WTC11 (cell line): ENCODE measurements around the gene OR51S1.

ENCODE experiments used
- CREB1 ChIP-seq: sonication (generic); formaldehyde crosslinking; IDR thresholded peaks from 2 replicates; pipeline ENCODE4 v1.8.0; 2023; ENCODE audit warnings: mild to moderate bottlenecking, missing genetic modification reagents
- JUN ChIP-seq: sonication (generic); formaldehyde crosslinking; IDR thresholded peaks from 2 replicates; pipeline ENCODE4 v1.8.0; 2023; ENCODE audit warnings: mild to moderate bottlenecking, missing genetic modification reagents
- NFE2L1 ChIP-seq: sonication (generic); formaldehyde crosslinking; IDR thresholded peaks from 2 replicates; pipeline ENCODE4 v1.8.1; 2023; ENCODE audit warnings: missing genetic modification reagents
- SP1 ChIP-seq: sonication (generic); formaldehyde crosslinking; conservative IDR thresholded peaks from 2 replicates; pipeline ENCODE4 v1.8.1; 2022; ENCODE audit warnings: missing genetic modification reagents
- TCF7 ChIP-seq: sonication (generic); formaldehyde crosslinking; IDR thresholded peaks from 2 replicates; pipeline ENCODE4 v1.8.0; 2022; ENCODE audit warnings: mild to moderate bottlenecking, low read depth, missing genetic modification reagents, moderate library complexity
- TF ChIP-seq, protein P1 (sequence below): fragments of 200-600 bp; IDR thresholded peaks from 2 replicates; pipeline ENCODE4 v1.8.0; 2022; ENCODE audit warnings: antibody characterized with exemption
- TF ChIP-seq, protein P2 (sequence below): fragments of 250-450 bp; sonication (Bioruptor Pico); conservative IDR thresholded peaks from 2 replicates; pipeline ENCODE4 v1.9.0; 2021; ENCODE audit warnings: mild to moderate bottlenecking
- TF ChIP-seq, protein P3 (sequence below): sonication (generic); formaldehyde crosslinking; conservative IDR thresholded peaks from 2 replicates; pipeline ENCODE4 v1.8.1; 2022; ENCODE audit warnings: mild to moderate bottlenecking, missing genetic modification reagents
- TF ChIP-seq, protein P4 (sequence below): fragments of 250-450 bp; sonication (Bioruptor Pico); IDR thresholded peaks from 2 replicates; pipeline ENCODE4 v1.9.0; 2021; ENCODE audit warnings: mild to moderate bottlenecking

DNA sequence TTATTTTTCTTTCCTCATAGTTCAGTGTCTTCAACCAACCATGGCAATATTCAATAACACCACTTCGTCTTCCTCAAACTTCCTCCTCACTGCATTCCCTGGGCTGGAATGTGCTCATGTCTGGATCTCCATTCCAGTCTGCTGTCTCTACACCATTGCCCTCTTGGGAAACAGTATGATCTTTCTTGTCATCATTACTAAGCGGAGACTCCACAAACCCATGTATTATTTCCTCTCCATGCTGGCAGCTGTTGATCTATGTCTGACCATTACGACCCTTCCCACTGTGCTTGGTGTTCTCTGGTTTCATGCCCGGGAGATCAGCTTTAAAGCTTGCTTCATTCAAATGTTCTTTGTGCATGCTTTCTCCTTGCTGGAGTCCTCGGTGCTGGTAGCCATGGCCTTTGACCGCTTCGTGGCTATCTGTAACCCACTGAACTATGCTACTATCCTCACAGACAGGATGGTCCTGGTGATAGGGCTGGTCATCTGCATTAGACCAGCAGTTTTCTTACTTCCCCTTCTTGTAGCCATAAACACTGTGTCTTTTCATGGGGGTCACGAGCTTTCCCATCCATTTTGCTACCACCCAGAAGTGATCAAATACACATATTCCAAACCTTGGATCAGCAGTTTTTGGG is 33.0 kb upstream of the OR51S1 start, which contains the start of gene OR51T1:
- TF ChIP-seq, protein P1, sequence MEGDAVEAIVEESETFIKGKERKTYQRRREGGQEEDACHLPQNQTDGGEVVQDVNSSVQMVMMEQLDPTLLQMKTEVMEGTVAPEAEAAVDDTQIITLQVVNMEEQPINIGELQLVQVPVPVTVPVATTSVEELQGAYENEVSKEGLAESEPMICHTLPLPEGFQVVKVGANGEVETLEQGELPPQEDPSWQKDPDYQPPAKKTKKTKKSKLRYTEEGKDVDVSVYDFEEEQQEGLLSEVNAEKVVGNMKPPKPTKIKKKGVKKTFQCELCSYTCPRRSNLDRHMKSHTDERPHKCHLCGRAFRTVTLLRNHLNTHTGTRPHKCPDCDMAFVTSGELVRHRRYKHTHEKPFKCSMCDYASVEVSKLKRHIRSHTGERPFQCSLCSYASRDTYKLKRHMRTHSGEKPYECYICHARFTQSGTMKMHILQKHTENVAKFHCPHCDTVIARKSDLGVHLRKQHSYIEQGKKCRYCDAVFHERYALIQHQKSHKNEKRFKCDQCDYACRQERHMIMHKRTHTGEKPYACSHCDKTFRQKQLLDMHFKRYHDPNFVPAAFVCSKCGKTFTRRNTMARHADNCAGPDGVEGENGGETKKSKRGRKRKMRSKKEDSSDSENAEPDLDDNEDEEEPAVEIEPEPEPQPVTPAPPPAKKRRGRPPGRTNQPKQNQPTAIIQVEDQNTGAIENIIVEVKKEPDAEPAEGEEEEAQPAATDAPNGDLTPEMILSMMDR: no peak
- TF ChIP-seq, protein P2, sequence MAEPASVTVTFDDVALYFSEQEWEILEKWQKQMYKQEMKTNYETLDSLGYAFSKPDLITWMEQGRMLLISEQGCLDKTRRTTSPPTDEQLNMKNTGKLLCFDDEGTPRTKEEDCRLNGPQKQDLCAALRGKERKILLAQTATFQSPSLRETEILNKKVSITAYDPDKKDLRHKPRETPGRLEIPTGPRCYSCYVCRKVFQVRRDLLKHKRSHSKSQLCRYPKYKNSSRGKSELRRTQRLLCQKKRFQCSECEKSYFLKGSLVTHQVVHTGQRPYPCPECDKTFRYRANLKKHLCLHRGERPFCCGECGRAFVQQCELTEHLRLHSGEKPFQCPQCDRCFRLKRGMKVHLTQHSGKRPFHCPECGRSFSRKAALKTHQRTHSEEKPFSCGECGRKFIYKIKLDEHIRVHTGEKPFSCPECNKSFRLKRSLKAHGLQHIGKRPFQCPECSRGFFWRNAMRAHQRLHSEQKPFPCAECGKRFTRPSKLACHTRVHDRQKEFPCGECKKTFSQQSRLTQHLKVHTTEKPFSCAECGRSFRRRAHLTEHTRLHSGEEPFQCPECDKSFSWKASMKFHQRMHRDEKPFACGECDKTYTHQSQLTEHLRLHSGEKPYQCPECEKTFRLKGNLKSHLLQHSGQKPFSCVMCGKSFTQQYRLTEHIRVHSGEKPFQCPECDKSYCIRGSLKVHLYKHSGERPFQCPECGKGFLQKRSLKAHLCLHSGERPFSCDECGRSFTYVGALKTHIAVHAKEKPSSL (CRISPR knock-in tag): no peak
- TF ChIP-seq, protein P3, sequence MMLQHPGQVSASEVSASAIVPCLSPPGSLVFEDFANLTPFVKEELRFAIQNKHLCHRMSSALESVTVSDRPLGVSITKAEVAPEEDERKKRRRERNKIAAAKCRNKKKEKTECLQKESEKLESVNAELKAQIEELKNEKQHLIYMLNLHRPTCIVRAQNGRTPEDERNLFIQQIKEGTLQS (CRISPR knock-in tag): no peak
- TF ChIP-seq CREB1 (CRISPR knock-in tag) (no peak), SP1 (no peak), NFE2L1 (CRISPR knock-in tag) (no peak), TCF7 (CRISPR knock-in tag) (no peak), JUN (CRISPR knock-in tag) (no peak)
- TF ChIP-seq, protein P4, sequence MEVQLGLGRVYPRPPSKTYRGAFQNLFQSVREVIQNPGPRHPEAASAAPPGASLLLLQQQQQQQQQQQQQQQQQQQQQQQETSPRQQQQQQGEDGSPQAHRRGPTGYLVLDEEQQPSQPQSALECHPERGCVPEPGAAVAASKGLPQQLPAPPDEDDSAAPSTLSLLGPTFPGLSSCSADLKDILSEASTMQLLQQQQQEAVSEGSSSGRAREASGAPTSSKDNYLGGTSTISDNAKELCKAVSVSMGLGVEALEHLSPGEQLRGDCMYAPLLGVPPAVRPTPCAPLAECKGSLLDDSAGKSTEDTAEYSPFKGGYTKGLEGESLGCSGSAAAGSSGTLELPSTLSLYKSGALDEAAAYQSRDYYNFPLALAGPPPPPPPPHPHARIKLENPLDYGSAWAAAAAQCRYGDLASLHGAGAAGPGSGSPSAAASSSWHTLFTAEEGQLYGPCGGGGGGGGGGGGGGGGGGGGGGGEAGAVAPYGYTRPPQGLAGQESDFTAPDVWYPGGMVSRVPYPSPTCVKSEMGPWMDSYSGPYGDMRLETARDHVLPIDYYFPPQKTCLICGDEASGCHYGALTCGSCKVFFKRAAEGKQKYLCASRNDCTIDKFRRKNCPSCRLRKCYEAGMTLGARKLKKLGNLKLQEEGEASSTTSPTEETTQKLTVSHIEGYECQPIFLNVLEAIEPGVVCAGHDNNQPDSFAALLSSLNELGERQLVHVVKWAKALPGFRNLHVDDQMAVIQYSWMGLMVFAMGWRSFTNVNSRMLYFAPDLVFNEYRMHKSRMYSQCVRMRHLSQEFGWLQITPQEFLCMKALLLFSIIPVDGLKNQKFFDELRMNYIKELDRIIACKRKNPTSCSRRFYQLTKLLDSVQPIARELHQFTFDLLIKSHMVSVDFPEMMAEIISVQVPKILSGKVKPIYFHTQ: no peak
